Measurements from ENCODE around the gene DNAH6.

DNA sequence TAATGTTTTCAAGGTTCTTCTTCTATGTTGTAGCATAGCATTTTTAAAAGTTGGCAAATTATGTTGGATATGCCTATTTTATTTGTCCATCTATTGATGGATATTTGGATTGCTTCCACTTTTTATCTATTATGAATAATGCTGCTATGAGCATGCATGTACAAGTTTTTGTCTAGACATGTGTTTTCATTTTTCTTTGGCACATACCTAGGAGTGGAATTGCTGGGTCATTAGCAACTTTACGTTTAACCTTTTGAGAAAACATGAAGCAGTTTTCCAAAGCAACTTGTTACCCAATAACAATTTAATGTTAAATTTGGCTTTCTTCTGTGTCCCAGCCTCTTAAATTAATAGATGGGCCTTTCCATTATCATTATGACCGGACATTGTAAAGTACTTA is 30.3 kb downstream of the DNAH6 start:
- TF ChIP-seq, protein P1, sequence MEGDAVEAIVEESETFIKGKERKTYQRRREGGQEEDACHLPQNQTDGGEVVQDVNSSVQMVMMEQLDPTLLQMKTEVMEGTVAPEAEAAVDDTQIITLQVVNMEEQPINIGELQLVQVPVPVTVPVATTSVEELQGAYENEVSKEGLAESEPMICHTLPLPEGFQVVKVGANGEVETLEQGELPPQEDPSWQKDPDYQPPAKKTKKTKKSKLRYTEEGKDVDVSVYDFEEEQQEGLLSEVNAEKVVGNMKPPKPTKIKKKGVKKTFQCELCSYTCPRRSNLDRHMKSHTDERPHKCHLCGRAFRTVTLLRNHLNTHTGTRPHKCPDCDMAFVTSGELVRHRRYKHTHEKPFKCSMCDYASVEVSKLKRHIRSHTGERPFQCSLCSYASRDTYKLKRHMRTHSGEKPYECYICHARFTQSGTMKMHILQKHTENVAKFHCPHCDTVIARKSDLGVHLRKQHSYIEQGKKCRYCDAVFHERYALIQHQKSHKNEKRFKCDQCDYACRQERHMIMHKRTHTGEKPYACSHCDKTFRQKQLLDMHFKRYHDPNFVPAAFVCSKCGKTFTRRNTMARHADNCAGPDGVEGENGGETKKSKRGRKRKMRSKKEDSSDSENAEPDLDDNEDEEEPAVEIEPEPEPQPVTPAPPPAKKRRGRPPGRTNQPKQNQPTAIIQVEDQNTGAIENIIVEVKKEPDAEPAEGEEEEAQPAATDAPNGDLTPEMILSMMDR (IDR thresholded peaks at IDR 0.05) = no peak
- no peak for TF ChIP-seq POLR2A (IDR thresholded peaks at IDR 0.05)

All from right lobe of liver (tissue), 4 donors.